Ishikawa (cell line): ENCODE measurements around the gene MYO9B.
A peak's percentile ranks its signal among the peaks of the same experiment; 100 is the strongest.

ENCODE experiments used
- CEBPB ChIP-seq: IDR thresholded peaks from 2 replicates; pipeline ENCODE4 v1.6.1; 2012
- CREB1 ChIP-seq: IDR thresholded peaks from 2 replicates; pipeline ENCODE4 v1.6.1; 2012; ENCODE audit warnings: low read depth
- EGR1 ChIP-seq: IDR thresholded peaks from 2 replicates; pipeline ENCODE4 v1.6.1; 2012
- EP300 ChIP-seq: IDR thresholded peaks from 2 replicates; pipeline ENCODE4 v1.6.1; 2012; ENCODE audit warnings: borderline replicate concordance
- FOXM1 ChIP-seq: IDR thresholded peaks from 2 replicates; pipeline ENCODE4 v1.6.1; 2012; ENCODE audit warnings: low read depth, borderline replicate concordance
- MAX ChIP-seq: IDR thresholded peaks from 2 replicates; pipeline ENCODE4 v1.6.1; 2012
- NFIC ChIP-seq: IDR thresholded peaks from 2 replicates; pipeline ENCODE4 v1.6.1; 2012
- RAD21 ChIP-seq: IDR thresholded peaks from 2 replicates; pipeline ENCODE4 v1.6.1; 2012; ENCODE audit warnings: low read depth
- REST ChIP-seq: IDR thresholded peaks from 2 replicates; pipeline ENCODE4 v1.6.1; 2012; ENCODE audit warnings: low read depth, mild to moderate bottlenecking
- TAF1 ChIP-seq: IDR thresholded peaks from 2 replicates; pipeline ENCODE4 v1.6.1; 2012; ENCODE audit warnings: low read depth, mild to moderate bottlenecking
- TCF12 ChIP-seq: IDR thresholded peaks from 2 replicates; pipeline ENCODE4 v1.6.1; 2012; ENCODE audit warnings: low read depth
- TEAD4 ChIP-seq: IDR thresholded peaks from 2 replicates; pipeline ENCODE4 v1.6.1; 2012
- USF1 ChIP-seq: IDR thresholded peaks from 2 replicates; pipeline ENCODE4 v1.6.1; 2012
- YY1 ChIP-seq: IDR thresholded peaks from 2 replicates; pipeline ENCODE4 v1.6.1; 2012; ENCODE audit warnings: low read depth
- ZBTB7A ChIP-seq: IDR thresholded peaks from 2 replicates; pipeline ENCODE4 v1.6.1; 2012; ENCODE audit warnings: low read depth

MYO9B gene

GRCh38 chr19:17075035-17075863 lies at the start of gene MYO9B, which contains the start of gene HAUS8:
MYO9B (plus strand) TSS chr19:17075777; CDS start chr19:17101718, 25,941 bp downstream.
HAUS8 (minus strand) TSS chr19:17075452; CDS start chr19:17075422, 30 bp downstream.
- TF ChIP-seq TCF12 (0 out of 2 replicates have a peak, but pooled peaks have one; percentile 38), MAX (peak; percentile 88), YY1 (peak; percentile 92), REST (no peak), USF1 (0 out of 2 replicates have a peak, but pooled peaks have one; percentile 18), EGR1 (0 out of 2 replicates have a peak, but pooled peaks have one; percentile 41), NFIC (no peak; the same call in 1 of the 2 replicates), EP300 (peak; percentile 54; the same call in 1 of the 2 replicates), FOXM1 (peak; percentile 55; the same call in 1 of the 2 replicates), TAF1 (peak; percentile 99), ZBTB7A (peak; percentile 72; the same call in 1 of the 2 replicates), TEAD4 (no peak; the same call in 1 of the 2 replicates), CREB1 (peak; percentile 50; the same call in 1 of the 2 replicates), RAD21 (no peak), CEBPB (no peak)

GRCh38 chr19:17025991-17026658 lies 49.5 kb upstream of the MYO9B start:
- TF ChIP-seq CREB1 (no peak), MAX (peak; percentile 33), ZBTB7A (peak; percentile 39; the same call in 1 of the 2 replicates)

GRCh38 chr19:17026706-17027534 lies 48.7 kb upstream of the MYO9B start, which contains the start of gene CPAMD8:
CPAMD8 (minus strand) TSS chr19:17026810; CDS start chr19:17026642, 168 bp downstream.
- TF ChIP-seq NFIC (no peak), EP300 (no peak), REST (no peak), YY1 (no peak), ZBTB7A (no peak; the same call in 1 of the 2 replicates), TEAD4 (no peak), TCF12 (no peak), FOXM1 (no peak), CEBPB (no peak), USF1 (no peak), TAF1 (no peak), MAX (no peak), RAD21 (no peak), EGR1 (no peak), CREB1 (no peak)

GRCh38 chr19:17027535-17027975 lies 48.0 kb upstream of the MYO9B start:
- no peak for TF ChIP-seq FOXM1
- TF ChIP-seq TAF1 = no peak
- TF ChIP-seq REST = no peak
- no peak for TF ChIP-seq NFIC
- no peak for TF ChIP-seq RAD21
- TF ChIP-seq ZBTB7A = no peak; the same call in 1 of the 2 replicates
- no peak for TF ChIP-seq YY1
- TF ChIP-seq EGR1 = no peak
- TF ChIP-seq MAX = no peak
- TF ChIP-seq TEAD4 = no peak
- no peak for TF ChIP-seq TCF12
- TF ChIP-seq EP300 = no peak
- TF ChIP-seq CREB1 = no peak
